ENCODE measurements around the gene USF1. TPM values are rescaled to one million over a fixed set of nuclear protein-coding genes. Genes with fewer than 3 reads are reported as not detected.

Gene USF1
- total and polyA plus RNA-seq, 8 donors, result 15.8 to 118 (median 25.2) TPM

DNA sequence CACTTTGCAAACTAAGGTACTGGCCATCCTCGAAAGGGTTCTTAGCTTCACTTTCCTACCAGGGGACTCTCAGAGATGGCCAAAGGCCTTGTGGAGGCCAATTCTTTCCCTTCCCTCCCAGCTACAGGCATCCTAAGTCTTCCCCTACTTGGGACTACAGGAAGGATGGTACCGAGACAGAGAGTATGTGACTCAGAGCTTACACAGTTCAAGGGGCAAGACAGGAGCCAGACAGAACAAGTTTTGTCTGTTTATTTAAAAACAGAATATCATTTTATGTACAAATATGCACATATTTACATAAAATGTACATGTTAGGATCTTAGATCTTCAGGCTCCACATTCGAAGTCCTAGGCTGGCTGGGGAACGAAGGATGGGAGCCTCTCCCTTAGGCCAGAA, 25.0 kb upstream of the USF1 start:
- 91% methylated on average over 4 of the region's 4 CpGs for WGBS, 2 donors
- Histone ChIP-seq H3K9me3 (no peaks in the 10 kb centered on the region), H3K27me3 (no peaks in the 10 kb centered on the region), H3K4me1 (no peaks in the 10 kb centered on the region), H3K27ac (no peak overlapping the region), H3K36me3 (no peaks in the 10 kb centered on the region), H3K4me3 (no peak overlapping the region)
- ATAC-seq (no peak), FAIRE-seq (no peak), DNase-seq (no peak)
- intact Hi-C loops (cut with DNase I), result no loop called here
- TF ChIP-seq, protein P1, sequence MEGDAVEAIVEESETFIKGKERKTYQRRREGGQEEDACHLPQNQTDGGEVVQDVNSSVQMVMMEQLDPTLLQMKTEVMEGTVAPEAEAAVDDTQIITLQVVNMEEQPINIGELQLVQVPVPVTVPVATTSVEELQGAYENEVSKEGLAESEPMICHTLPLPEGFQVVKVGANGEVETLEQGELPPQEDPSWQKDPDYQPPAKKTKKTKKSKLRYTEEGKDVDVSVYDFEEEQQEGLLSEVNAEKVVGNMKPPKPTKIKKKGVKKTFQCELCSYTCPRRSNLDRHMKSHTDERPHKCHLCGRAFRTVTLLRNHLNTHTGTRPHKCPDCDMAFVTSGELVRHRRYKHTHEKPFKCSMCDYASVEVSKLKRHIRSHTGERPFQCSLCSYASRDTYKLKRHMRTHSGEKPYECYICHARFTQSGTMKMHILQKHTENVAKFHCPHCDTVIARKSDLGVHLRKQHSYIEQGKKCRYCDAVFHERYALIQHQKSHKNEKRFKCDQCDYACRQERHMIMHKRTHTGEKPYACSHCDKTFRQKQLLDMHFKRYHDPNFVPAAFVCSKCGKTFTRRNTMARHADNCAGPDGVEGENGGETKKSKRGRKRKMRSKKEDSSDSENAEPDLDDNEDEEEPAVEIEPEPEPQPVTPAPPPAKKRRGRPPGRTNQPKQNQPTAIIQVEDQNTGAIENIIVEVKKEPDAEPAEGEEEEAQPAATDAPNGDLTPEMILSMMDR (IDR thresholded peaks at IDR 0.05), result no peak

DNA sequence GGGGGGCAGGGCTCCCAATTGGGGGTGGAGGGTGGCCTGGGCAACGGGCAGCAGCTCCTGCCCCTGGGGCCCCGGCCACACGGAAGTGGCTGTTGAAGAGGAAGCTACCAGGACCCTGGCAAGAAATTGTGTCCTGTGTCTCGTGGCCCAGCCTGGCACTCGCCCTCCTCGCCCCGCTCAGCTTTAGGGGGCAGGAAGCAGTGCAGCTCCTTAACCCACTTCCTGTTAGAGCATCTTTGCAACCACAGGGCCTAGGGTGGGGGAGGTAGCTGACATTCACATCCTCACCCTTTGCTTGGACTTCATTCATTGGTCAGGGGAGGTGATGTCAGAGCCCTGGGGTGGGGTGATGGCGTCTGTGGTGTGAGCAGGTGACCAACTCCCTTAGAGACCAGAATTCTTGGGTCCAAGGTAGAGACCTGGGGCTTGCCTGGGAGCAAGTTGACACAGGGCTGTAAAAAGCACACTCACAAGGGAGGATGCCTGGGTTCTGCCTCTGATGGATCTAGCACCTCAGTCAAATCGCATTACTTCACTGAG, 24.0 kb upstream of the USF1 start, which contains the start of gene ARHGAP30:
TSS of gene ARHGAP30 (minus strand) at position 161 of the 540 bp plus-strand sequence. CDS start 267 bp downstream, outside the sequence.
- FAIRE-seq, result no peak
- Histone ChIP-seq H3K27me3 (no peaks in the 10 kb centered on the region), H3K4me3 (peak within 1 kb of the TSS in 2 of 4 donors; percentile 7 to 32), H3K9me3 (no peaks in the 10 kb centered on the region), H3K36me3 (no peaks in the 10 kb centered on the region), H3K4me1 (no peaks in the 10 kb centered on the region), H3K27ac (peak within 1 kb of the TSS in 2 of 4 donors; percentile 52 to 58)
- TF ChIP-seq, protein P1 (IDR thresholded peaks at IDR 0.05), result no peak
- peak in 1 of 6 donors; percentile 67 for DNase-seq
- intact Hi-C loops (cut with DNase I), result no loop called here
- peak in 3 of 4 donors; percentile 20 to 68 (median 58) for ATAC-seq
- 81 to 85% methylated on average over 9 of the region's 9 CpGs for WGBS, 2 donors

DNA sequence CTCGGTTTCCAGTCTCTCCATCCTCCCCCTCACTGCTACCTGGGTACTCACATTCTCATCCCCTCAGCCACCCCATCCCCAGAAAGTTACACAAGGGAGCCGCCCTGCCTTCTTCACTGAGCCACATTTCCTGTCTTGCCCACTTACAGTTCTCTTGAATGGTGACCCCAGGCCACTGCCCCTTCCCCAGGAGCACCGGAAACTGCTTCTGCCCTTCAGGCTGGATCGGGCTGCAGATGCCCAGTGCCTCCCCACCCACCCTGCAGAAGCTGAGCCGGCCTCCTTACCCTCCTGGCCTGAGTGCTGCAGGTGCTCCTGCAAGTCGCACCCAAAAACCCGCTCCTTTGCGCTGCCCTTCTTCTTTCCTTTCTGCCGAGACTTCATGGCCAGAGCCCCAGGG, 23.5 kb upstream of the USF1 start:
- no peak for FAIRE-seq
- no peak for ATAC-seq
- Histone ChIP-seq H3K27me3 (no peaks in the 10 kb centered on the region), H3K9me3 (no peaks in the 10 kb centered on the region), H3K27ac (peak overlapping the region in 2 of 4 donors; percentile 52 to 58), H3K36me3 (no peaks in the 10 kb centered on the region), H3K4me3 (peak overlapping the region in 2 of 4 donors; percentile 7 to 32), H3K4me1 (no peaks in the 10 kb centered on the region)
- no peak for DNase-seq
- WGBS, 2 donors, result 81 to 86% methylated on average over 9 of the region's 9 CpGs
- TF ChIP-seq, protein P1 (IDR thresholded peaks at IDR 0.05), result no peak
- intact Hi-C loops (cut with DNase I), result no loop called here

DNA sequence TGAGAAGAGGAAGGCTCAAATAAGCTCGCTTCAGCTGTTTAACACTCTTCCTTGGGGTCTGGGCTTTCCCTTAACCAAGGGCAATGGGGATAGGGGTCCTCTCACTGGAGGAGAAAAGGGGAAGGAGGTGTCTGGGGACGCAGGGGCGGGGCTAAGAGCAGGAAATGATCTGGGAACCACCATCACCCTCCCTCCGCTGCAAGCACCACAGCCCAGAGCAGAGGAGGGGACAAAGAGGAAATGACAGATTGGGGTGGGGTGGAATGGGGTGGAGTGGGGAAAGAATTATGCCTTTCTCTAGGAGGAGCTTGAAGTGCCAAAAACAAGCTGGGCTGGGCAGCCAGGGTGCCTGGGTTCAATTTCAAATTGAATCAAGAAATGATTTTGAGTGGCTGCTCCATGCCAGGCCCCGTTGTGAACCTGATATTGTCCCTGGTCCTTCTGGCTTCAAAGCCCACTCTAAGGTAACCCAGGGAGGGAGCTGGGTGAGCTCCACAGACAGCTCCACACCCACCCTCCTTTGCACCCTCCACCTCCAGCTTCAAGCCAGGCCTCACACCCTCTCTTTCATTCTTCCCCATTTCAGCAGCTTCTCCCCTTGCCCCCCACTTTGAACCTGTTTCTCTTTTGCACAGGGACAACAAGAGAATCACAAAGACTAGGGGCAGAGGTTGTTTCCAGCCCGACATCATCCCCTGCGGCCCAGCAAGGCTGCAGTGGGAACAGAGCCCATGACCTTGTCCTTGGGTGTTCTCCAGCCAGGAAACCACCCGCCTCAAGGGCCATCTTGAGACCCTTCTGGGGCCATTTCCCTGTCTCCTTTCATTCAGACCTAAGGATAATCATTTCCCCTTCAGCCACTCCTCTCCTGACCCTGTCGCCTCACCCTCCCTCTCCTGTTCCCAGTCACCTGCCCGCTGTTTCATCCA, 22.8 kb upstream of the USF1 start:
- no peaks in the 10 kb centered on the region for H3K4me1 ChIP-seq
- FAIRE-seq, result no peak
- peak overlapping the region in 1 of 4 donors; percentile 32 for H3K4me3 ChIP-seq
- peak overlapping the region in 2 of 4 donors; percentile 52 to 58 for H3K27ac ChIP-seq
- peak in 1 of 6 donors; percentile 52 for DNase-seq
- peak in 3 of 4 donors; percentile 49 to 75 (median 70) for ATAC-seq
- H3K36me3 ChIP-seq, result no peaks in the 10 kb centered on the region
- TF ChIP-seq, protein P1 (IDR thresholded peaks at IDR 0.05), result no peak
- intact Hi-C loops (cut with DNase I), result no loop called here
- H3K27me3 ChIP-seq, result no peaks in the 10 kb centered on the region
- 73% methylated on average over 10 of the region's 10 CpGs for WGBS, 2 donors
- H3K9me3 ChIP-seq, result no peaks in the 10 kb centered on the region
